K562 (cell line): ENCODE measurements around the gene ZNRF1.
"Not testable (repeated sequence)": the region's sequence is repeated elsewhere in the genome, so short reads cannot be mapped to it uniquely, and the experiment has no call there.

Experiments used
- CTCF ChIP-seq, 3 experiments: IDR thresholded peaks in 2 of 3; conservative IDR thresholded peaks in 1 of 3; 2 replicates each; pipeline ENCODE4 v1.5.1; 2011 to 2012; ENCODE audit warnings: low read length in 3 of 3, mild to moderate bottlenecking in 3 of 3, control low read depth in 2 of 3, improper control_type of control experiment in 1 of 3, inconsistent platforms in 1 of 3, low read depth in 1 of 3, mixed read lengths in 1 of 3, moderate library complexity in 1 of 3; ENCODE audit not compliant: insufficient read depth in 2 of 3
- GTF2E2 ChIP-seq: fragments of 200-800 bp; sonication (Bioruptor generic); IDR thresholded peaks from 2 replicates; pipeline ENCODE4 v1.6.1; 2016; ENCODE audit warnings: missing genetic modification characterization, missing compliant biosample characterization
- RBM15 ChIP-seq: fragments of 200-400 bp; formaldehyde crosslinking; IDR thresholded peaks from 2 replicates; pipeline ENCODE4 v1.6.1; 2018; ENCODE audit warnings: mild to moderate bottlenecking, low read length, moderate library complexity; ENCODE audit not compliant: insufficient read depth
- RERE ChIP-seq: sonication (generic); formaldehyde crosslinking; IDR thresholded peaks from 2 replicates; pipeline ENCODE4 v1.8.0; 2023; ENCODE audit warnings: missing genetic modification reagents, mild to moderate bottlenecking, borderline replicate concordance
- SIN3B ChIP-seq: fragments of 450-650 bp; IDR thresholded peaks from 2 replicates; pipeline ENCODE4 v1.6.1; 2017; ENCODE audit warnings: low read depth, mild to moderate bottlenecking, moderate library complexity
- U2AF2 ChIP-seq: fragments of 200-400 bp; formaldehyde crosslinking; optimal IDR thresholded peaks from 2 replicates; pipeline ENCODE3; 2017; ENCODE audit warnings: low read depth, mild to moderate bottlenecking, low read length

GRCh38 chr16:75090899-75091298, 92.1 kb downstream of the ZNRF1 start:
- not testable (repeated sequence) for TF ChIP-seq CTCF (IDR thresholded peaks at IDR 0.05 in 2 of 3, conservative IDR thresholded peaks at IDR 0.05 in 1 of 3; ENCODE audit: insufficient read depth in 2 of 3, low read depth in 1 of 3, low read length in 3 of 3); RERE; GTF2E2; U2AF2; SIN3B; RBM15
